Measurements from ENCODE around the gene TRIM41.
"Not testable (repeated sequence)": the region's sequence is repeated elsewhere in the genome, so short reads cannot be mapped to it uniquely, and the experiment has no call there.

The TRIM41 gene

DNA sequence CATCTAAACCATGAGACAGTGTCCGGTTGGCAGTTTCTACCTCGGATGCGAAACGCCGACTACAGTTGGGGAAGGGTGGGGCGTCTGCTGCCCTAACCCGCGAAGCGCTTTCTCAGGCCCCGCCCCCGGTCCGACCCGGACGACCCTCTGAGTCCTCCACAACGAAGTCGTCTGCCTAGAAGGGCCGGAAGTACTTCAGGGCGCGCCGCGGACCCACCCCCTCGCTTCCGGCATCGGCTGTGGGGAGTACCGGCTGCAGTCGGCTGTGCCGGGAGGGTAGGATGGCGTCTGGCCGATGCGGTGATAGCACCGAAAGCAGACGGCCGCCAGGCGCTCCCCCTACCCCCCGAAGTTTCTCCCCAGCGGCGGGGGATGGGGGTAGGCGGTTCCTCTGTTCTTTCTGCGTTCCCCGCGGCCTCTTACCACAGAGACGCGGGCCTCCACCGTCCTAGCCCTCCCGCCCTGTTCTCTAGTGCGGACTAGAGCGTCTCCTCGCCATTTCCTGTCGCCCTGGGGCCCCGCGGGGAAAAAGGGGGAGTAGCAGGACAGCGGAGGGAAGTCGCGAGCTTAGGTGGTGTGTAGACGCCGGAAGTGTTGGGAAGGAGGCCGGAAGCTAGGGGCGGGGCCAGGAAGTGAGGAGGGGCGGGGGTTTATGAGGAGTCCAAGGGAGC is at the start of gene TRIM41:
TRIM41 (plus strand) TSS at position 224 of the 671 bp plus-strand sequence. CDS start 719 bp downstream, outside the sequence.
- peak; percentile 97 for DNase-seq (ENCODE audit: low read depth)

- peak; percentile 74 for DNase-seq (ENCODE audit: low read depth)
These were observed 49.4 kb upstream of the TRIM41 start for GRCh38 chr5:181173420-181174342.

GRCh38 chr5:181176254-181176952 is 46.7 kb upstream of the TRIM41 start:
- no peak for DNase-seq (ENCODE audit: low read depth)

DNA sequence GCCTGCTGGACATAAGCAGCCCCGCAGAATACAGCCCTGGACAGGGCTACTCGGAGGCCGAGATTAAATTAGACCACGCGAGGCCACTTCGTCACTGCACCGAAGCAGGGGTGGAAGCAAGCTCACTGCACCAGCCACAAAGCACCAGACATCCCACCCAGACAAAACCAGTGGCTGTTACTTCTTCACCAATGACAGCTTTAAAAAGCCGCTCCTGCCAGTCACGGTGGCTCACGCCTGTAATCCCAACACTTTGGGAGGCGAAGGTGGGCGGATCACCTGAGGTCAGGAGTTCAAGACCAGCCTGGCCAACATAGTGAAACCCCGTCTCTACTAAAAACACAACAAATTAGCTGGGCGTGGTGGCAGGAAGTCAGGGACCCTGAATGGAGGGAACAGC is 45.5 kb upstream of the TRIM41 start:
- not testable (repeated sequence) for DNase-seq (ENCODE audit: low read depth)

DNA sequence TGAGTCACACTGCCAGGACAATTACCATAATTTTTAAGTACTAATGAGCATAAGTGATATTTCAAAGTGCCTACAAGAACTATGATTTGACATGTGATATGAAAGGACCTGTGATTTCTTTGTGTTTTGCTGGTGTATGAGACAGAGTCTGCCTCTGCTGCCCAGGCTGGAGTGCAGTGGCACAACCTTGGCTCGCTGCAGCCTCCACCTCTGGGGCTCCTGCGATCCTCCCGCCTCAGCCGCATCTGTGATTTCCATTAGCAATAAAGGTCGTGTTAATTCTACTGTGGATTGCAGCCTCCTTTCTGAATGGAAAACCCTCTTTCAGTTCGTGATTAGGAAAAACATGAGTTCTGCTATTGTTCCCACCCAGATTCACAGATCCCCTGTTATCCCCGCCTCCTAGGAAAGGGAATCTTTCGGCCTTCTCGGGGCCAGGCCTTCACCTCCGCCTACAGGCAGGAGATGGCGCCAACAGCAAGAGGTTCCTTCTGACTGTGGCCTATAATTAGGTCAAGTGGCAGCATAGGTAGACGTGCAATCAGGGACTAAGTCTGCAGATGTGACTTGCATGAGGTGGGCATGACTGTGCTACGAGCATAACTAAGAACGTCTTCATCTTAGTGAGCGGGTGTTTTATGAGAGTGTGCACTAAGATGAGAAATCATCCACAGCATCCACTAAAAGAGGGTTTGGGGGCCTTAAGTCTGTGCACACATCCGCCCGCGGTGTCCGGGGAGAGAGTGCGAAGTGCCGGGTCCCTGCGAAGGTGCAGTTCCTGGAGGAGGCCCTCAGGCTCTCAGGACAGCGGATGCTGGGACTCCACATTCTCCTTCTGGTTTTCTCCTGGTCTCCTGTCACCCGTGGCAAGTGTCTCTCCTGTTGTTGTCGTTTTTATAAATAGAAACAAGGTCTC is 41.2 kb upstream of the TRIM41 start:
- no peak for DNase-seq (ENCODE audit: low read depth)

DNA sequence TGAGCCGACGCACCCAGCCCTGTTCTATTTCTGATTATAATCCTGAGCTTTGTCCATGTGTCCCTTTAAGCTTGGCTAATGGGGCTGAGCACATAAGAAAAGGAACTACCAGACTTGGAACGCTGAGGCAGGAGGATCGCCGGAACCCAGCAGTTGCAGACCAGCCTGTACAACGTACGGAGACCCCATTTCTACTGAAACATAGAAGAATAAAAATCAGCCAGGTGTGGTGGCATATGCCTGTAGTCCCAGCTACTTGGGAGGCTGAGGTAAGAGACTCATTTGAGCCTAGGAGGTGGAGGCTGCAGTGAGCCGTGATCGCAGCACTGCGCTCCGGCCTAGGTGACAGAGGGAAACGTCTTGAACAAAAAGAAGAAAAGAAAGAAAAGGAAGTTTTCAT is 40.4 kb upstream of the TRIM41 start:
- DNase-seq (ENCODE audit: low read depth) = no peak

- no peak for DNase-seq (ENCODE audit: low read depth)
These were observed 38.2 kb upstream of the TRIM41 start for GRCh38 chr5:181184845-181185216.

GRCh38 chr5:181185560-181185959 is 37.5 kb upstream of the TRIM41 start:
- no peak for DNase-seq (ENCODE audit: low read depth)

DNA sequence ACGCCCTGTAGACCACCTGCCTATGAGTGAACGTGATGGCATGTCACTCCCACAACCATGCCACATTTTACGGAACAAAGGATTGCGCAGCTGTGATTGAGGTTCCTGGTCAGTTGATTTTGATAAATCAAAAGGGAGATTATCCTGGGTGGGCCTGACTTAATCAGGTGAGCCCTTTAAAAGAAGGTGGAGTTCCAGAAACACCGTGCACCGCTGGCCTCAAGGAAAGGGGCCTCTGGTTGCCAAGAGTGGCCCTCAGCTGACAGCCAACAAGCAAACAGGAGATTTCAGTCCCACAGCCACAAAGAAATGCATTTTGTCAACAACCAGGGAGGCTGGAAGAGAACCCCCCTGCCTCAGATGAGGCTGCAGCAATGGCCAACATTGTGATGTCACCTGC is 37.1 kb upstream of the TRIM41 start:
- no peak for DNase-seq (ENCODE audit: low read depth)

- no peak for DNase-seq (ENCODE audit: low read depth)
These were observed 36.0 kb upstream of the TRIM41 start for GRCh38 chr5:181186986-181187499.

DNA sequence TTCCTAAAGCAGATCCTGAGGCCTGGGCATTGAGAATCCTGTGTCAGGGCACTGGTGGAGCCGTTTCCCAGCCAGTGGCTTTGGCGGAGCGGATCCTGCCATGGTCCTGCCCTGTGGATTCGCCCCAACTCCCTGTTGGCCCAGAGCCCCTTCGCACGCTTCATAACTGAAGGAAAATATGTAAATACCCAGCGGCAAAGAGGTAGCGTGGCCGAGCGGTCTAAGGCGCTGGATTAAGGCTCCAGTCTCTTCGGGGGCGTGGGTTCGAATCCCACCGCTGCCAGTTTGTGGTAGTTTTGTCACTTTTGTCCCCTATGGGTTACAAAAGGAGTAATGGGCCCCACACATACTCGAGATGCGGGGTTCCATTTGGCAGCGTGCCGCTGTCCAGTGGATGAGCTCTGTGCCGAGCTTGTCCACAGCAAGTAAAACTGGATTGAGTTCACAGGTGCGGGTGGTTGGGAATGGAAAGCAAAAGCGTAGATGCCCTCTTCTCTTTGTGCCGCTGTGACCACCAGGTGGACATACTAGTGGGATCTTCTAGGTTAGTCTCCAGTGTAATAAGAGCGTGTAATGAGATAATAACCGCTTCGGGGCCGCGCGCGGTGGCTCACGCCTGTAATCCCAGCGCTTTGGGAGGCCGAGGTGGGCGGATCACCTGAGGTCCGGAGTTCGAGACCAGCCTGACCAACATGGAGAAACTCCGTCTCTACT is 35.4 kb upstream of the TRIM41 start:
- peak; percentile 77 for DNase-seq (ENCODE audit: low read depth)

DNA sequence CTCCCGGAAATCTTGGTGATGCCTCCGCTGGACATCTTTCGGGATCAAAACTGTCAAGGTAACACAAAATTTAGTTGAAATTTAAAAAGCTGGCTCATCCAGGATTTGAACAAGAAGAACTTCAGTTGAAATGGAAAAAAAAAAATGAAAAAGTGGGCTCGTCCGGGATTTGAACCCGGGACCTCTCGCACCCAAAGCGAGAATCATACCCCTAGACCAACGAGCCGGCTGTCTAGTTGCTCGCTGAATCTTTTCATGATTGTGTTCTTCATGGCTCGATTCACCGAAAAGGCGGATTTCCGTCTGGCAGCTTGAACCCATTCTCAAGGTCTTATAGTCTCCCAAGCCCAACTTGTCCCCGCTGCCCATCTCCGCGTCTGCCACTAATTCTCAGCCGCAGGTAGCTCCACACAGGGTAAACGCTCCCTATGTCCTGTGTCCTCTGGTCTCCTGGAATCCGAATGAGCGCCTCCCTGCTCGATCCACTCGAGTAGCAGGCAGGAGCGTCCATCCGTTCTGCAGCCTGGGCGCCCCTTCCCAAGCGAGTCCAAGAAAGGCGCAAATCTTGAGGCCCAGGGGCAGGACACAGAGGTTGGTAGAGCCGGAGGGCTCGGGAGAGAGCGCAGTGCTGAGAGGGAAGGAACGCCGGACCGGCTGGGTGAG is 34.2 kb upstream of the TRIM41 start:
- DNase-seq (ENCODE audit: low read depth) = peak; percentile 76

GRCh38 chr5:181189363-181189961 is 33.6 kb upstream of the TRIM41 start:
- DNase-seq (ENCODE audit: low read depth) = peak; percentile 60

DNA sequence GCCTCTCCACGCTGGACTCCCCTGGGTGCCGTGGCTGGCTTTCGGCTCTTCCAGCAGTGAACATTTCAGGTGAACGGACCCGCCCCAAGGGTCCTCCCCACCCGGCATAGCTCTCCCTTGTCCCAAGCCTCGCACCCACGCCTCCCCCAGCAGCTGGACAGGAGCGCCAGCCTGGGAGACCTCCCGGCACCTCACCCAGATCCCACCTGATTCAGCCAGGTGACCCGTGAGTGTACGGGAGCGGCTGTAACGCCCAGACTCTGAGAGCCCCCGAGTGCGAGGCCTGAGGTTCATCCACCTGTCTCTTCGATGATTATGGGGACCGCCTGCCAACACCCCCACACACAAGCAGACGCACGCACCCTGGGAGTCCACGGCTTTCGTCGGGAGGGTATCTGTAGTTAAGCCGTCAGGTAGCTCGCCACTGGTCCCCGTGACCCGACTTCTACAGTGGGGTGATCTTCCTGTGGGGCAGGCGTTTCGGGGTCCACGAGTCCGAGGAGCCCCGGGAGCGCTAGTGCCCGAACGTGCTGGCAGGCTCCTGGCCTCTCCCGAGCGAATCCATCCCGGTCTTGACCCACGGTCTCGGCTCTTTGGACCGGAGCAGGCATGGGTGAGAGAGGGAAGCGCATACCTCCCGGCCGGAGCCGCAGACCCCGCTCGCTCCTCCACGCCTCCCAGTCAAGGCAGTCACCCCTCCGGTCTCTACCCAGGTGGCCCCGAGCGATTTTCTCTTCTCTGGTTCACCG is 32.9 kb upstream of the TRIM41 start:
- DNase-seq (ENCODE audit: low read depth) = peak; percentile 28

GRCh38 chr5:181190711-181191525 is 32.2 kb upstream of the TRIM41 start:
- peak; percentile 45 for DNase-seq (ENCODE audit: low read depth)

DNA sequence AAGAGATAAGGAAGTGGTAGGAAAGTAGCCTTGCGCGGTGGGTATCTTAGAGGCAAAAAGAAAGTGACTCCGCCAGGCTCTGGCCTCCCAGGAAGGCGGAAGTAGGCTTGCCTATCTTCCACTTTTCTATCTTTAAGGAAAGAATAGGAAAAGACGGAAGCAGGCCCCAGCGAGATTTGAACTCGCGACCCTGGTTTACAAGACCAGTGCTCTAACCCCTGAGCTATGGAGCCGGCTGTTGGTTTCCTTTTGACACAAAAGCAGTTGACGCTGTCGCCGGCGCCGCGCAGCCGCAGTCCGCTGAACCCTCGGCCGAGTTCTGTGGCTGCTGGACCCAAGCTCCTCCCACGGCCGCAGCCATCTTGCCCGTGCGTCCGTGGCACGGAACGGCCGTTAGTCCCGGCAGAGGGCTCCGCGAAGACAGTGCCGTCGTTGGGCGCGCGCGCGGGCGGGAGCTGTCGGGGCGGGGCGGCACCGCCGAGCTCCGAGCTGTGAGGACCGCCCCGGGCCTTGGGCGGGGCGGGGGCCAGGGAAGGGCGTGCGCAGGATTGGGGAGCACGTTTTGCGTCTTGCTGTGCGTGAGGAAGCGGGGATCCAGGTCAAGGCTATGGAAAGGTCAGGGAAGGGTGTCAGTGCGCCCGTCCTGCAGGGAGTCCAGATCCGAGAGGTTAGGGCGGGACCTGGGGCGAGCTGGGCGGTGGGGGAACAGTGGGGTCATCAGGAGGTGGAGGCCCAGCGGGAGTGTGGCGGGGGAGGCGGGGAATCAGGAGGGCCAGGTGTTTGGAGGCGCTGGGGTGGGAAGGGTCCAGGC is 31.4 kb upstream of the TRIM41 start:
- DNase-seq (ENCODE audit: low read depth) = peak; percentile 96

Measured in activated T-cell treated with anti-CD3 and anti-CD28 coated beads for 48 hours (primary cell).